ENCODE data around the gene KIF3C. TPM values are rescaled to one million over a fixed set of nuclear protein-coding genes. Genes with fewer than 3 reads are reported as not detected.
"Not testable (repeated sequence)": the region's sequence is repeated elsewhere in the genome, so short reads cannot be mapped to it uniquely, and the experiment has no call there.

The KIF3C gene
- total and polyA plus RNA-seq, 3 donors from 2014 or later: 7.1 to 9.8 (median 8.7) TPM

DNA sequence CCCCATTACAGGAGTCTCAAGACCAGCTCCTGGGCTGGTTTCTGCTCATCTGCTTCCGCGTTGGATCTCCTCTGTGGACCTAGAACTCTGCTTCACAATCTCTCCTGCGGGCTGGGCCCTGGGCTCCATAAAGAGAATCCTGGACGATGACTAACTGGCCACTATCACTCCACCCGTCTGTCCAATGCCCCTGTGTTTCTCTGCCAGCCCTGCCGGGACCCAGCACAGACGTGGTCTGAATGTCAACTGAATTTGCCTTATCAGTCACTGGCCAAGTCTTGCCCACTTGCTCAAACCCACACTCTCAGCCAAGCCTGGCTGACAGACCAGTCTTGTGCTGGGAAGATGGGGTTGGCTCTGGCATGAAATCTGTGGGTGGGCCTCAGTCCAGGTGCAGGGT lies 17.4 kb downstream of the KIF3C start:
- H3K36me3 ChIP-seq (ENCODE audit: low read depth, missing control alignments): no peaks in the 10 kb centered on the region
- H3K4me1 ChIP-seq: no peaks in the 10 kb centered on the region
- intact Hi-C loops (cut with DNase I; ENCODE audit: low total_unique reads): no loop called here
- no peak overlapping the region for H3K4me3 ChIP-seq
- H3K27me3 ChIP-seq: no peaks in the 10 kb centered on the region
- no peak for DNase-seq
- H3K27ac ChIP-seq: no peak overlapping the region
- TF ChIP-seq, protein P1, sequence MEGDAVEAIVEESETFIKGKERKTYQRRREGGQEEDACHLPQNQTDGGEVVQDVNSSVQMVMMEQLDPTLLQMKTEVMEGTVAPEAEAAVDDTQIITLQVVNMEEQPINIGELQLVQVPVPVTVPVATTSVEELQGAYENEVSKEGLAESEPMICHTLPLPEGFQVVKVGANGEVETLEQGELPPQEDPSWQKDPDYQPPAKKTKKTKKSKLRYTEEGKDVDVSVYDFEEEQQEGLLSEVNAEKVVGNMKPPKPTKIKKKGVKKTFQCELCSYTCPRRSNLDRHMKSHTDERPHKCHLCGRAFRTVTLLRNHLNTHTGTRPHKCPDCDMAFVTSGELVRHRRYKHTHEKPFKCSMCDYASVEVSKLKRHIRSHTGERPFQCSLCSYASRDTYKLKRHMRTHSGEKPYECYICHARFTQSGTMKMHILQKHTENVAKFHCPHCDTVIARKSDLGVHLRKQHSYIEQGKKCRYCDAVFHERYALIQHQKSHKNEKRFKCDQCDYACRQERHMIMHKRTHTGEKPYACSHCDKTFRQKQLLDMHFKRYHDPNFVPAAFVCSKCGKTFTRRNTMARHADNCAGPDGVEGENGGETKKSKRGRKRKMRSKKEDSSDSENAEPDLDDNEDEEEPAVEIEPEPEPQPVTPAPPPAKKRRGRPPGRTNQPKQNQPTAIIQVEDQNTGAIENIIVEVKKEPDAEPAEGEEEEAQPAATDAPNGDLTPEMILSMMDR (IDR thresholded peaks at IDR 0.05): no peak
- TF ChIP-seq POLR2A (IDR thresholded peaks at IDR 0.05): no peak
- no peaks in the 10 kb centered on the region for H3K9me3 ChIP-seq
- WGBS, 2 donors: 83 to 91% methylated on average over 7 of the region's 7 CpGs

DNA sequence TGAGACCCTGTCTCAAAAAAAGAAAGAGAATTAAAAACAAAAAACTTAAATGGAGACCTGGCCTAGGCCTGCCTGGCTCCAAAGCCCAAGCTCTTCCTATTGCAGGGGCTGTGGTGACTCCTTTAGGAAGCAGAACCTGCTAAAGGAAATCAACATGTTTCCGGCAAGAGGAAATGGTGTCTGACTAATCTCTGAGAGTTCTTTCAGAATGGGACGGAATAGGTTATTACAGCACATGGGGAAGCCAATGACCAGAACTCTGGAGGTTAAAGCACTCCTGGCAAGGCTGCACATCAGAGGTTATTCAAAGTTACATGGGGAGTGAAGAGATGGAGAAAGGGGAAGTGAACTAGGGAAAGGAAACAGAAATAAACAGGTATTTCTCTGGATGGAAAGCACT lies 21.4 kb downstream of the KIF3C start:
- Histone ChIP-seq H3K4me1 (no peaks in the 10 kb centered on the region), H3K4me3 (no peak overlapping the region), H3K27ac (no peak overlapping the region), H3K9me3 (no peaks in the 10 kb centered on the region), H3K36me3 (ENCODE audit: low read depth, missing control alignments) (no peaks in the 10 kb centered on the region), H3K27me3 (no peaks in the 10 kb centered on the region)
- TF ChIP-seq POLR2A (IDR thresholded peaks at IDR 0.05): no peak
- TF ChIP-seq, protein P1 (IDR thresholded peaks at IDR 0.05): no peak
- 72 to 86% methylated on average over 2 of the region's 2 CpGs for WGBS, 2 donors
- intact Hi-C loops (cut with DNase I; ENCODE audit: low total_unique reads): no loop called here
- DNase-seq: no peak

DNA sequence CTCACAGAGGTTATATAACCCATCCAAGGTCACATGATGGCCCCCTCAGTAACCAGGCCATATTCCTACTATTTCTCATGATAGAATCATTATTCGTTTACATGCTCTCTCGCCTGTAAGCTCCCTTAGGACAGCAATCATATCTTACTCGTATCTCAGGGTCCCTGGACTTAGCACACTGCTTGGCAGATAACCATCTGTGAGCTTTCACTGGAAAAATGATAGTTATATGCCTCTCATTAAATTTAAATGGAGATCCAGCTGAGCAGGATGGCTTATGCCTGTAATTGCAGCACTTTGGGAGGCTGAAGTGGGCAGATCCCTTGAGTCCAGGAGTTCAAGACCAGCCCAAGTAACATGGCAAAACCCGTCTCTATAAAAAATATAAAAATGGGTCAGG lies 21.9 kb downstream of the KIF3C start:
- 87 to 93% methylated on average over 4 of the region's 4 CpGs for WGBS, 2 donors
- Histone ChIP-seq H3K27me3 (no peaks in the 10 kb centered on the region), H3K27ac (no peak overlapping the region), H3K4me3 (no peak overlapping the region), H3K4me1 (no peaks in the 10 kb centered on the region), H3K9me3 (no peaks in the 10 kb centered on the region), H3K36me3 (ENCODE audit: low read depth, missing control alignments) (no peaks in the 10 kb centered on the region)
- no peak for DNase-seq
- no peak for TF ChIP-seq POLR2A (IDR thresholded peaks at IDR 0.05)
- TF ChIP-seq, protein P1 (IDR thresholded peaks at IDR 0.05): no peak
- intact Hi-C loops (cut with DNase I; ENCODE audit: low total_unique reads): no loop called here

DNA sequence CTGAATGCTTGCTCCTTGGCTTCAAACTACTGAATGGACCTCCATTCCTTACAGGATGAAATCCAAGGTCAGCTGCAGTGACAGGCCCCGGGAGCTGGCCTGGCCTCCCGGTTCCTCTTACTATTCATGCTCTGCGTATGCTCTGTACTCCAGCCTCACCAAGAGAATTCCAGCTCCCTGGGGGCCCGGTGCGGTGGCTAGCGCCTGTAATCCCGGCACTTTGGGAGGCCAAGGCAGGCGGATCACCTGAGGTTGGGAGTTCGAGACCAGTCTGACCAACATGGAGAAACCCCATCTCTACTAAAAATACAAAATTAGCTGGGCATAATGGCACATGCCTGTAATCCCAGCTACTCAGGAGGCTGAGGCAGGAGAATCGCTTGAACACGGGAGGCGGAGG lies 23.7 kb downstream of the KIF3C start:
- WGBS, 2 donors: 78 to 86% methylated on average over 12 of the region's 12 CpGs

DNA sequence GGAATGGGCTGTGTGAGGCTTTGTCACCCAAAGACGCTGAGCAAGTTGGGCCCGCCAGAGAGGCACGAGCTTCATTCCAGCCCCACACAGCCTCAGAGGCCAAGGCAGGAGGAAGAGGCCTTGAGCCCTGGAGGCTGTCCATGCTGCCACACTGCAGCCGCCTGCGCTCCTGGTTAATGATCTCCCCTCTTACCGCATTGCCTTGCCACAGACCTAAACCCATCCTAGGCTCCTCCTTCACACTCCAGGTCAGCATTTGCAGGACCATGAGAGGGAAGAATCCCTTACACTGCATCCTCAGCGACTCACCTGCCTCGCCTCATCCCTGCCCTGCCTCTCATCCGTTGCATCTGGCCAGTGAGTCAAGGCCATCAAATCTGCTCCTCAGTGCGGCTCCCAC lies 24.6 kb downstream of the KIF3C start:
- 87 to 90% methylated on average over 10 of the region's 10 CpGs for WGBS, 2 donors

More for the DNA sequence above, 23.7 kb downstream of the KIF3C start:
- H3K9me3 ChIP-seq; DNase-seq; H3K27me3 ChIP-seq; H3K4me3 ChIP-seq; intact Hi-C loops (cut with DNase I; ENCODE audit: low total_unique reads); H3K36me3 ChIP-seq (ENCODE audit: low read depth, missing control alignments); H3K27ac ChIP-seq; H3K4me1 ChIP-seq: not testable (repeated sequence)

More for the DNA sequence above, 24.6 kb downstream of the KIF3C start:
- H3K36me3 ChIP-seq (ENCODE audit: low read depth, missing control alignments): no peaks in the 10 kb centered on the region
- H3K27me3 ChIP-seq: no peaks in the 10 kb centered on the region
- TF ChIP-seq, protein P1 (IDR thresholded peaks at IDR 0.05): no peak
- no peak for TF ChIP-seq POLR2A (IDR thresholded peaks at IDR 0.05)
- no peak overlapping the region for H3K4me3 ChIP-seq
- intact Hi-C loops (cut with DNase I; ENCODE audit: low total_unique reads): no loop called here
- no peaks in the 10 kb centered on the region for H3K4me1 ChIP-seq
- DNase-seq: no peak
- no peak overlapping the region for H3K27ac ChIP-seq
- no peaks in the 10 kb centered on the region for H3K9me3 ChIP-seq

Data from testis (tissue), 3 donors.